Fibroblast of the aortic adventitia (primary cell): ENCODE data around the gene NEU4. TPM values are rescaled to one million over a fixed set of nuclear protein-coding genes. Genes with fewer than 3 reads are reported as not detected.

Experiments
- DNase-seq: peaks from one replicate; pipeline ENCODE4 v3.0.0-alpha.2; 2010; ENCODE audit warnings: low read depth
- H3K4me3 ChIP-seq: 2 replicates; pipeline ENCODE4 v1.5.1; 2011; ENCODE audit warnings: low read depth, mild to moderate bottlenecking, control low read depth, low read length, moderate library complexity
- CTCF ChIP-seq: IDR thresholded peaks from 2 replicates; pipeline ENCODE4 v1.5.1; 2011; ENCODE audit warnings: mild to moderate bottlenecking, low read length, control low read depth, inconsistent platforms; ENCODE audit not compliant: insufficient read depth
- total RNA-seq: library from RNA; depleted of rRNA; stranded (reverse); fragments of >200 nt; gene quantifications from 2 replicates; pipeline ENCODE4 v1.2.3, GENCODE V29; 2012; ENCODE audit warnings: low replicate concordance

Gene NEU4
- total RNA-seq, 1 donor: not detected

DNA sequence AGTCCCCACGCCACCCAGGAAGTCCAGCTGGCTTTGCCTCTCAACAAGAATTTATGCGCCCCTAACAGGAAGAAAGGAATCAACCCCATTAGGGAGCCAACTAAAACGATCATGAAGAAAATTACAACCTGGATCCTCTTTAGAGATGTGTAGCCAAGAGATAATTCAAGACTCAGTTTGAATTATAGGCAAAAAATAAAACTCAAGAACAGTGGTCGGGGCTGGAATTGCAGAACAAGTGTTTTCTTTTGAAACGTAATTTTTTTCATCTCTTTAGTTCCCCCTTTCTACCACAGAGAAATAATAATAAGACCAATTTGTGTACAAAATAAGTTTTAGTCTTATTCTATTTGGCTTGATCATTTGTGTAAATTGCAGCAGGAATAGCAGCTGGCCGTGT lies 27.3 kb downstream of the NEU4 start:
- DNase-seq: no peak
- no peak for TF ChIP-seq CTCF
- H3K4me3 ChIP-seq: no peak overlapping the region

GRCh38 chr2:241837197-241837965 lies 28.4 kb downstream of the NEU4 start:
- TF ChIP-seq CTCF: no peak
- no peak for DNase-seq
- H3K4me3 ChIP-seq: no peak overlapping the region

- H3K4me3 ChIP-seq: no peak overlapping the region
- TF ChIP-seq CTCF: no peak
- DNase-seq: no peak
These were observed 32.4 kb downstream of the NEU4 start for GRCh38 chr2:241841181-241842066.

DNA sequence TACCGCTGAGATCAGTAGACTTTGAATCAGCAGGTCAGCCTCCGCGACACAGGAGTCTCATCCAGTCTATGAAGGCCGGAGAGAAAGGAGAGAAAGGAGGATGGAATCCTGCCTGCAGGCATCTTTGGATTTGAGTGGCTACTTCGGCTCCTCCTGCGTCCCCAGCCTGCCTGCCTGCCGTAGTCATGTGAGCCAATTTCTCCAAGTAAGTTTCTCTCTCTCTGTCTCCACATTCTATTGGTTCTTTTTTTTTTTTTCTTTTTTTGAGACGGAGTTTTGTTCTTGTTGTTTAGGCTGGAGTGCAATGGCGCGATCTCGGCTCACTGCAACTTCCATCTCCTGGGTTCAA lies 33.0 kb downstream of the NEU4 start:
- no peak for DNase-seq
- TF ChIP-seq CTCF: no peak

DNA sequence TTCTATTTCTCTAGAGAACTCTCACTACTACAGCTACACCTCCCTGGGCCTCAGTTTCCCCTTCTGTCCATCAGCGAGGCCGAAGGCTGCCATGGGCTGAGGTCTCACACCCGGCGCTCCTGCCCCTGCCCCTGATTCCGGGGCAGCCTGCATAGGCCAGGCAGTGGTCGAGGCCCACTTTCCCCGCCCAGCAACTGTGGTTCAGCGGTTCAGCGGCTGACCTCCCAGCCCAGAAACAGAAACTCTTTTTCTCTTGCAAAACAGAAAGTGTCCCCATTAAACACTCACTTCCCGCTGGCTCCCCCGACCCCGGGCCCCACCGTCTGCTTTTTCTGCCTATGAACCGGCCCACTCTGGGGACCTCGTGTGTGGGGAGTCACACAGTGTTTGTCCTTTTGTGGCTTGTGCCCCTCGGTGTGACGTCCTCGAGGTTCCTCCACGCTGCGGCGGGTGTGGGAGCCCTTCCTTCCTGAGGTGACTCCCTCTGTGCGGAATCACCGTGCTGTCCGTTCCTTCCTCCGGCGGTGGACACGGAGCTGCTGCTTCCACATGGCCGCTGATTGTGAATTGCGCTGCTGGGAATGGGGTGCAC lies 33.7 kb downstream of the NEU4 start:
- DNase-seq: no peak
- TF ChIP-seq CTCF: no peak
- H3K4me3 ChIP-seq: no peak overlapping the region

More for the DNA sequence above, 33.0 kb downstream of the NEU4 start:
- no peak overlapping the region for H3K4me3 ChIP-seq

DNA sequence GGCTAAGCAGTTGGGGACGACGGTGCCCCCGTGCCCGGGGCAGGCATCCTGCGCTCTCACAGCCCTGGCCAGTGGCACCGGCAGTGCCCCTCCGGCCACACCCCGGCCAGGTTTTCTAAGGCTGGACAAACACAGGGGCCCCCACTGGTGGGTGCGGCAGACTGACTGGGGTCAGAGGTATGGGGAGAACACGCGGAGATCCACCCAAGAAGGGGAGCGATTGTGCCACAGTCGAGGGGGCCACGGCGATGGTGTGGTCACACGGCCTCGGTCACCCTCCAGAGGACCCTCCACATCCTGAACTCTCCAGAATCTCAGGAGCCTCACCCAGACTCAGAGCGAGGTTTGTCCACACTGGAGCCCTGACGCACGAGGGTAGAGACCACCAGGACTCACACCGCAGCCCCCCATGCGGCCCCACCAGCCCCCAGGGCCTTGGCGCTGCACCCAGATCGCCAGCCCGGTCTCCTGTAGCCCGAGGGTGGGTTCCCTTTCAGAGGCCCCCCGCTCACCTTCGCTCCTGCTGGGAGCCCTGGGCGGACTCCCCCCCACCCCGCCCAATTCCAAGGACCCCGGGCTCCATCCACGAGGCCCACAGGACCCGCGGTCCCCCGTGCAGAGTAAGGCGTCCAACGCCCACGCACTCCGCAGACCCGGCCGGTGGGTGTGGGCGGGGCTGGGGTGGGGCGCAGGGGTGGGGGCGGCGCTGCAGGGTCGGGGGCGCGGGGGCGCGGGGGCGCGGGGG lies 34.5 kb downstream of the NEU4 start:
- no peak for DNase-seq
- no peak for TF ChIP-seq CTCF
- no peak overlapping the region for H3K4me3 ChIP-seq
